ENCODE results near the gene CIITA.

The CIITA gene

GRCh38 chr16:10929853-10930754 lies 53.1 kb downstream of the CIITA start:
- no peak for TF ChIP-seq CTCF (IDR thresholded peaks at IDR 0.05)

DNA sequence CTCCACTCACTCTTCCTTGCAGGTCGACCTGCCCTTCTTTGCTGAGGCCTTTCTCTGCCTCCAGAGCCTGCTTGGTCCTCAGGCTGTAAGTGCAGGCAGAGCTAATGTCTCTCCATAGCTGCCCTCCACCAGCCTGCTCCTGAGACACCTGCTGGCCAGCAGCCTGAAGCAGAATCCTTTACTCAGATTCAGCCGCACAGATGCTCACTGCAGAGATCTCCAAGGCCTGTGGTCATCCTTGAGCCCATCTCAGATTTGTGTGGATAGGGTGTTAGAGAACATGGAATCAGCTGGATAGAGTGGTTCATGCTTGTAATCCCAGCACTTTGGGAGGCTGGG lies 53.7 kb downstream of the CIITA start:
- TF ChIP-seq CTCF (IDR thresholded peaks at IDR 0.05), result no peak

DNA sequence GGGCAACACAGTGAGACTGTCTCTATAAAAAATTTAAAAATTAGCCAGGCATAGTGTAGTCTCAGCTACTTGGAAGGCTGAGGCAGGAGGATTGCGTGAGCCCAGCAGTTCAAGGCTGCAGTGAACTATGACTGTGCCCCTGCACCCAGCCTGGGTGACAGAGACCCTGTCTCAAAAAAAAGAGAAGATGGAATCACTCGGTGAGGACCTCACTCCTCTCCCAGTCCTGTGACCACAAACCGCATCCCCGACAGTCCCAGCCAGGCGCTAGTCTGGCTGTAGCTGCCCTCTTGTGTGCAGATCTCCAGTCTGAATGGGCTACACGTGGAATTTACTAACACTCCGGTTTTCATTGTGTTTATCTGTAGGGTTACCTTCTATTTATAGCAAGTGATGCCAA lies 54.1 kb downstream of the CIITA start:
- no peak for TF ChIP-seq CTCF (IDR thresholded peaks at IDR 0.05)

DNA sequence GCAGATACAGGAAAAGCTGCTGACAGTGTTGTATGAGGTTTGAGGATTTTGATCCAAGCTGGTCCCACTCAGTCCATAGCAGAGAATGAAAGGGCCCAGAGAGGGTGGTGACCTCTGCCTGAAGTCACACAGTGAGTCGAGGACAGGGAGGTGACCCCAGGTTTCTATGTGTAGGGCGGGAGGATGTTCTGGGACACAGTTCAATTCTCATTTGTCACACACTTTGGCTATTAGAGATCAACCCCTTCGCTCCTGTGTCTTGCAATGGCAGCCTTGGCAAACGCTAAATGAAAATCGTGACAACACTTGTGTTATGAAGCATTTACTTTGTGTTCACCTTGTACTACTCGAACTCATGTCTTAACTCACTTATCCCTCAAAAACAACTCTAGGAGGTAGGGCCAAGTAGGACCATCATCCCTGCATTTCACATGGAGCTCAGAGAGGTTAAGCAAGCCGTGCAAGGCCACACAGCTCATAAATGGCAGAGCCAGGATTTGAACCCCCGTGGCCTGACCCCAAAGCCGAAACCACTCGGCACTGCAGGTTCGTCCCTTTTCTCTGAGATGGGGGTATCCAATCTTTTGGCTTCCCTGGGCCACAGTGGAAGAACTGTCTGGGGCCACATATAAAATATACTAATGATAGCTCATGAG lies 55.1 kb downstream of the CIITA start:
- no peak for TF ChIP-seq CTCF (IDR thresholded peaks at IDR 0.05)

DNA sequence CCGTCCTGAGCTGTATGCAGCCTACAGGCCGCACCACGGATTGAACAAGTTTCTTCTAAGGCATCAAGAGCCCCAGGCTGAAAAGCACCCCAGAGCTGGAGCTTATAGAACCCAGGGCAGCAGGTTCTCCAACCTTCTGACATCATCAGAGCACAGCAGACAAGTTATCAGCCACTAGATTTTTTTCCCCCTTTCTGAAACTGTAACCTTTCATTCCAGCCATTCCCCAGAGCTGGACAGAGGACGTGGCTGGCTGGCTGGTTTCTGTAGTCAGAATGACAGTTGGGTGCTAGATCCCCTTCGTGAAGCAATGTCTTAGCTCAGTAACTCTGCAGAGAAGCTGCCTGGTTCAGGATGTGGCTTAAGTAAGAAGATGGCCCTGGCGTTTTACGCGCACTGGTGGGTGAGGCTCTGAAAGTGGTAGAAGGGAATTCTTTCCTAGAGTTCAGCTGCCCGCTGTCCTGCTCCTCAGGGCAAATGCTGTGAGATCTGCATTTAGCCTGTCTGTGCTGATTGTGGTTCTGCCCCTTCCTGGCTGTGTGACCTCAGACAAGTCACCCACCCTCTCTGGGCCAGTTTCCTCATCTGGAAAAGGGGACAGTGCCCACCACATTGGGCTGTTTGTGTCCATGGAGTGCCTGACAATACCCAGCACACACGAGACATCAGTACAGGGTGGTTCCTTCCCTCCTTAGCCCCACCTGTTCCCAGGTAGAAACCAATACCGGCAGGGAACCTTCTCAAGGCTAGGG lies 56.1 kb downstream of the CIITA start:
- TF ChIP-seq CTCF (IDR thresholded peaks at IDR 0.05), result no peak

- no peak for TF ChIP-seq CTCF (IDR thresholded peaks at IDR 0.05)
Observed at GRCh38 chr16:10933865-10934264, 56.9 kb downstream of the CIITA start.

- TF ChIP-seq CTCF (IDR thresholded peaks at IDR 0.05), result no peak
Observed at GRCh38 chr16:10934325-10935107, 57.5 kb downstream of the CIITA start.
